ENCODE measurements around the gene DHX35.

DNA sequence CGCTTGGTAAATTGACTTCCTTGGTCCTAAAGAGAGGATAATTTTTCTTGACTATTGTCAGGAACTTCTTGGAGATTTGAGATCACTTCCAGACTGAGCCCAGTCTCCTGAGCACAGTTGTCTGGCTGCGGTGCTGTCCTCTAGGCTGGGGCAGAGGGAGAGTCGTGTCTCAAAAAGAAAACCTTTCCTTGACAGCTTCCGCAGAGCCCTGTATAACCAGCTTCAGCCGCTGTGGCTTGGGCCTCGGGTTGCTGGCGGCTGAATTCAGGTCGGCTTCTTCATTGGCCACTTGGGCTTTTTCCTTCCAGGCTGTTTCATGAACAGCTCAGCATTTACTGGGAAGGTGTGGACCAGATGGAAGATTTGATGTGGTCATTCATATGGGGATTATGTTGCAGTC lies 75.9 kb downstream of the DHX35 start:
- TF ChIP-seq EZH2 (IDR thresholded peaks at IDR 0.05) (no peak), POLR2AphosphoS5 (IDR thresholded peaks at IDR 0.05; ENCODE audit: borderline replicate concordance, low read depth, low read length) (no peak), FOXP2 (optimal IDR thresholded peaks at IDR 0.05; ENCODE audit: control extremely low read depth, extremely low read length, insufficient read depth) (no peak)

All from SK-N-MC (cell line).